ENCODE results near the gene RHBDL3.

The RHBDL3 gene

DNA sequence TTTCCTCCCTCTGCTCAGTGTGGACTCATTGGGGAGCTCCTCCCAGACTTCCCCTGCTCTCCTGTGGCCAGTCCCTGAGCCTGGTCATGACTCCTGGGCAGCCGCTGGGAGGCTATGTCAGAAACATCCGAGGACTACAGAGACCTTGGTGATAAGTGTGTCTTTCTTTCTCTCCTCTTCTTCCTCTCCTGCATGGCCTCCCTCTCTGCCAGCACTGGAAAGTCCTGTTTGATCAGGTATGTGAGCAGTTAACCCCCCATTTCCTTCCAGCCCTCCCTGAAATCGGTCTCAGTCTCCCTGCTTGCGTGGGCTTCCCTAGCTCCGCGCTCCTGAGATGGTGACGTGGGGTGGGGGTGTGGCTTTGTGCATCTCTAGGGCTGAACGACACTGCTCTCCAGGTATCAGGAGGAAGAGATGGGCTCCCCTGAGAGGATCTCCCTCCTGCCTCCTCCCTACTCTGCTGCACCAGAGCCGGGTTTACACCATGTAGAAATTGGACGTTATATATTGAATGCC is 2.1 kb downstream of the RHBDL3 start:
- no peak for DNase-seq

DNA sequence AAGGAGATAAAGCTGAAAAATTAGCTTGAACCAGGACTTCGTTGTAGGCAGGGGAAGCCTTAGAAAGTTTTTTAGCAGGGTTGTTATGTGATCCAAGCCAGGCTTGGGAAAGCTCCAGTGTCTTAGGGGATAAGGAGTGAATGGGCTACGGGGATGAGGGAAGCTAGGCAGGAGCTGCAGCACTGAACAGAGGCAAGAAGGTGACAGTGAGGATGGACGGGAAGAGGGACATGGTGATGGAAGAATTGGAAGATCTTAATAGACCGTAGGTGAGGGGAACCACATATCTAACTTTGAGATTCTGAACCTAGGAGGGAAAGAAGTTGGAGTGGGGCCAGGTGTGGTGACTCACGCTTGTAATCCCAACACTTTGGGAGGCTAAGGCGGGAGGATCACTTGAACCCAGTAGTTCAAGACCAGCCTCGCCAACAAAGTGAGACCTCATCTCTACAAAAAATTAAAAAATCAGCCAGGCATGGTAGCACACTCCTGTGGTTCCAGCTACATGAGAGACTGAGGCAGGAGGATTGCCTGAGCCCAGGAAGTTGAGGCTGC is 3.2 kb downstream of the RHBDL3 start:
- no peak for DNase-seq

DNA sequence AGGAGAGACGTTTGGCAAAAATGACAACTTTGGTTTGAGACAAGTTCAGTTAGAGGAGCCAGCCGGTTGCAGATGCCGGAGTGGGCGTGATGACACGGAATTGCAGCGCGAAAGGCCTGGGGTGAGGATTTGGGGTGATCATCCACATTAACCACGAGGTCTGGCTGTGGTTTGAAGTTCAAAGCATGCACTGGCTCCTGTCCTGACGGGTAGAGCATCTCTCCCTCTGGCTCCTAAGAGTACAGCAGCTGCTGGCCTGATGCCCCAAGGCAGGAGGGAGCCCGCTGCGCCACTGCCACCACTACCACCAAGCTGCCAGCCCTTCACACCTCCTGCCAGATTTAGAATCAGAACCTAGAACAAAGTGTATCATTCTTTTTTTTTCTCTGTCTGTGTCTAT is 3.7 kb downstream of the RHBDL3 start:
- no peak for DNase-seq

DNA sequence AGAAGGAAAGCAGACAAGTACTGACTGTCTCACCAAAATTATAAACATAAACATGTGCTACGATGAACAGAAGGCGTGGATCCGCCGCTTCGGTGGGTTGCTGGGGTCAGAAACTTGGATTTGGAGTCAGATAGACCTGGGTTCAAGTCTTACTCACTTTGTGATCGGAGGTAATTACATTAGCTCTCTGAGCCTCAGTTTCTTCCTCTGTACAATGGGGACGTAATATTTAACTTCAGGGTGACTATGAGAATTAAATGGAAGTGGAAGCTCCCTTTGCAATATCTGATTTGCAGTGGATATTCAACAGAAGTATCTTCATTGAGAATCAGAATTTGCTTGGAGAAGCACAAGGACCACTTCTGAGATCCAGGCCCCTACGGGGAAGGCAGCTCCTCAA is 6.2 kb downstream of the RHBDL3 start:
- DNase-seq: no peak

DNA sequence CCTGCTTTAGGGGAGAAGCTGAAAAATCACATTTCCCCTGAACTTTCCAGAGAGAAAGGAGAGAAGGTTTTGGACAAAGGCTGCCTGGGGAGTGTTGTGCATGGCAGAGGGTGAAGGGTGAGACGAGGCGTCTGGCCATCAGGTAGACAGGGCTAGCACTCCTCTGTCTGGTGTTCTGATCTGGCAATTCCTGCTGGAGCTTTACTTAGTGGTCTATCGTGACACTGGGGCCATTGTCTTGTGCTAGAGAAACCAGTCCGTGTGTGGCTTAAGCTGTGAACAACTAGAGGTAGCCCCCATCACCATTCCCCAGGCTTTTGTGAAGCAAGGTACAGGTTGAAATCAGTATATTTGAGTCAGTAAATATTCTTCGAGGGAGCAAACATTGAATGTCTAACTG is 8.5 kb downstream of the RHBDL3 start:
- DNase-seq: no peak

DNA sequence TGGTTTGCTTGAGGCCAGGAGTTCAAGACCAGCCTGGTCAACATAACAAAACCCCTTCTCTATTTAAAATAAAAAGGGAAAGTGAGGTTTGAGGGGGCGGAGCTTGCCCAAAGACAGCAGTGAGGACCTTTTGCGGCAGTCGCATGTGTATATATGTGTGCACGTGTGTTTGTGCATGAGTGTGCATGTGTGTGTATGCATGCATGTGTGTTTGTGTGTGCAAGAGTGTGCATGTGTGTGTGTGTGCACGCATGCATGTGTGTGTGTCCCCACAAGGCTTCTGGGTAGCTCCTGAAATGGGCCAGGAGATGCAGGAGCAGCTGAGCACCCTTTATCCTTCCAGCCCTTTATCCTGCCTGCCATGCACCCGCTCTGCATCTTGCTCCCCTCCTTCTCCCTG is 9.0 kb downstream of the RHBDL3 start:
- no peak for DNase-seq

DNA sequence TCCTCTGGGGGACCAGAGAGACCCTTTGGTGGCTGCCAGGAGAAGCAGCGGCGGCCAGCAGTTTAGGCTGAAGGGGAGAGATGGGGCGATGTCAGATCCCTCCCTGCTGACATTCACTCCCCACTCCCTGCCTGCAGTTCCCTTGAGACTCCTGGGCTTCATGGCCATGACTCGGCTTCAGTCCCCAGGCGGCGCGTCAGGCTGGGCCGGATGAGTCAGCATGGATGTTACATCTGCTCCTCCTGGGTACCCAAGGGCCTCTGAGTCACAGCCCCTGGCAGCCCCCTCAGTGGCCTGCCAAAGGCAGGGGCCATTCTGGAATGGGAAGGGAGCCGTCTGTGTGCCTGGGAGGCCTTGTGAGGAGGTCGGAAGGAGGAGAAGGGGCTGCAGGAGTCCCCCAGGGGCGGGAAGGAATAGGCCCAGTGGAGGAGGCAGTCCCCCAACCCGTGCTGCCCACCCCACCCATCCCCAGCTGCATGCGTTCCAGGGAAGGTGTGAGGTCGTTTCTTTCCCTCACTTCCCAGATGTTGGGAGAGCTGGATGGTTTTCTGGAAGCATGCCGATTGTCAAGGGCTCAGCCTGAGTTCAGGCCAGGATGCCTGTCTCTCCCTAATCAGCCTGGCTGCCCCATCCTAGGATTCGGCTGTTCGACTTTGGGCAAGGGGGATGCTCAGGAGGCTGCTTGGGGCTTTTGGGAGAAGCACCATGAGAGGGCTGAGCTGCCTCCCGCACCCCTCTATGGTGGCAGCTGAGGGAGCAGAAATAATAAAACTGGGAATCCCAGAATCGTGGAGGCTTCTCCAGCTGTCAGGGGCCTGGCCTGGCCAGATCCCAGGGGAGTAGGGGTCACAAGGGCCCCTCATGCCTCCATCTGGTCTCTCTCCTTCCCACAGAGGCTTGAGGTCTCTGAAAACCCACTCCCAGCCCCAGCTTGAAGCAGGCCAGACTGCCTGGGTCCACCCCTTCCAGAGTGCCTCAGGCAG is 9.7 kb downstream of the RHBDL3 start:
- no peak for DNase-seq

DNA sequence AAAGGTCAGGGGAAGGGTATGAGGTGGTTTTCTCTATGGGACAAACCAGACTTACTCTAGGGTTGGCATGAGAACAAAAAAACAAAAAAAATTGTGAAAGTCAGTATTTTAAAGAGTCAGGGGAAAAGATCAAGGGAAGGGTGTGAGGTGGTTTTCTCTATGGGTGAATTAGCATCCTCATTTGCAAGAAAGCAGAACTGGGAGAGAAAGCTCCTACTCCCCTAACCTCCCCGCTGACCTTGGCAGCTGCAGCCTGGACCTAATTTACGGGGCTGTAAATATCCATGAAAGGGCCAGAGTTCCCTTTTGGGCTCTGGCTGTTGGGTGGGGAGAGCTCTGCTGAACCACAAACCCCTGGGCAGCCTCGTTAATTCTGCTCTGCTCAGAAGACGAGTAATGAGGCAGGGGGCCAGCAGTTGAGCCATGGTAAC is 10.6 kb downstream of the RHBDL3 start:
- DNase-seq: no peak

DNA sequence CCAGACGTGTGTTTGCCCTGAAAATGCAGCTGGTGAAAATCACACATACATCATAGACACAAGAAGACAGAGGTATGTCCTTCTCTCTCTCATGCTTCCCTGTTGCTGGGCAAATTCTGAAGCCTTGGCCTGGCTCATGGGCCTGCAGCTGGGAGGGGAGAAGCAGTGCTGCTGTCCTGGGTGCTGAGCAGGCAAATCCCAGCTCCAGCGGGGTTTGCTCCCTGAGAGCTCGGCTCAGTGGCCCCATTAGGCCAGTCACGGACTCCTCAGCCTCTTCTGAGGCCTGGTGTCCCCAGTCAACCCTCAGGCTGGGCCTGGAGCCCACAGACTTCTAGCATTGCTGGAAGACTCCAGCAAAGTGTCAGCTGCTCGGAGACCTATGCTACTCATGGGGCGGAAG is 11.7 kb downstream of the RHBDL3 start:
- no peak for DNase-seq

DNA sequence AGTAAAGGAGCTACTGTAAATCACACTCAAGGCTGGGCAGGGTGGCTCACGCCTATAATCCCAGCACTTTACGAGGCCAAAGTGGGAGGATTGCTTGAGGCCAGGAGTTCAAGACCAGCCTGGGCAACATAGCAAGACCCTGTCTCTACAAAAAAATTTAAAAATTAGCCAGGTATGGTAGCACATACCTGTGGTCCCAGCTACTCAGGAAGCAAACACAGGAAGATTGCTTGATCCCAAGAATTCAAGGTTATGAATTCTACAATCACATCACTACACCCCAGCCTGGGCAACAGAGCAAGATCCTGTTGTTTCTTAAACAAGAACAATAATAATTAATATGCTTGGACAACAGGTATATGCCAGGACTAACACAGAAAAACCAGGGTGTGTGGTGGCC is 13.2 kb downstream of the RHBDL3 start:
- DNase-seq: no peak

DNA sequence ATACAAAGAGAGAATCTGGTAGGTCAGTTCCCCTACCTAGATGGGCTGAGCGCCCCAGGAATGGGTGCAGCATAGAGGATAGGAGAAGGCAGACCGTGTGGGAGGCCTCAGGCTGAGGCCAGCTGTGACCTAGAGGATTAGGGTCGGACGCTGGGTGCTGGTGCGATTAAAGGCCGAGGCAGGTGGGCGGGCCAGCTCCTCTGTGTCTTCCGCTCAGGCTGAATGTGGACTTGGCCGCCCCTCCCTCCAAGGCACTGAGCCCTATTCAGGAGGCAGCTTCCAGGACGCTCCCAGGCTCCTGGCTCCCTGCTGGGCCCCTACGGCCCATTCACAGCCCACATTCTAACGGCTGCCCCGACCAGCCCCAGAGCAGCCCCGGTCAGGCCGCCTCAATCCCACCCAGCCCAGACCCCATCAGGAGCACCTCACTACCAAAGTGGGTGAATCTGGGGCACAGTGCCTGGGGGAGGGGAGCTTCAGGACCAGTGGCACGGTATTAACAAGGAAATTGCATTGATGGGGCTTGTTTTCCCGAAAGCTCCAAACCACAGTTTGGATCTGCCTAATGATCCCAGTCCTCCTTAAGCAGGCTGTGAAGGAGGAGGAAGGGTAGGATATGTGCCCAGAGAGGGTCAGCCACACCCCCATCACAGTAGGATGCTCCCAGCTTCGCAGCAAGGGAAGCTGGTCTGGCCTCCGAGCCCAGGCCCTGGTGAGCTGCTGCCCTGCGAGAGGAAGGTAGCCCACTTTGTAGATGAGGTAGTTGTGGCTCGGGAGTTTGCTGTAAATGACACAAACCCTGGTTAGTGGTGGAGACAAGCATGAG is 14.5 kb downstream of the RHBDL3 start:
- DNase-seq: peak; percentile 26

DNA sequence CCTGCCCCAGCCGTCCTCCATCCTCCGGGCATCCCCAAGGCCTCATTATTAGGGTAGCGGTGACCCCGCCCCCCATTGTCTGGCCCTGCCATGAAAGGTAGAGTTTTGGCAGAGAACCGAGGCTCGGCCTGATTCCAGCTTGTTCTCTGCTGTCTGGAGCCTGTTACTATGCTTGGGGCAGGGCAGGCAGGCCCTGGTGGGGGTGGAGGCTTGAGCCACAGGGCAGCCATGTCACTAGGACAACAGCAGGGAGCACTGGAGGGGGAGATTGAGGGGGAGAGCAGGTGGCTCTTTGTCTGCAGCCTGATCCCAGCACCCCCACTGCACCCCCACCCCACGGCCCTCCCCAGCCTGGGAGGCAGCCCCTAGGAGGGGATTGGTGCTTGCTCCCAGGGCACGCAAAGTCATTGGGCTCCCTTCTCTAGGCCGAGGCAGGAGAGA is 15.4 kb downstream of the RHBDL3 start:
- peak; percentile 95 for DNase-seq

DNA sequence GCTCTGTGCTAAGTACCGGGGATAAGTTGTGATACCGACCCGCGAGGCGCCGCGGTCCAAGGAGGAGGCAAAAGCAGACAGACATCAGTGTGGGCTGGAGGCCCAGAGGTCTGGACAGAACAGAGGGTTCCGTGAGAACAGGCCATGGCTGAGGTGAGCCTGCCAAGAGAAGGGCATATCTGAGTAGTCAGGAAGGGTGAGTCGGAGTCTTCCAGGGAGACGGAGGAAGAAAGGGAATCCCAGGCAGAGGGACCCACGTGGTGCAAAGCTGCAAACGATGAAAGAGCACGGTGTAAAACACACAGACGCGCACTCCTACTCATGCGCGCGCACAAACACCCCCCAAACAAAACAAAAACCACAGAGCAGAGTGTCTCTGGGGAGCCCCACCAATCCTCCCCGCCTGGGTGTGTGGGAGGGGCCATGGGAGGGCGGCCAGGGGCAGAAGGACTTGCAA is 18.1 kb downstream of the RHBDL3 start:
- DNase-seq: no peak

DNA sequence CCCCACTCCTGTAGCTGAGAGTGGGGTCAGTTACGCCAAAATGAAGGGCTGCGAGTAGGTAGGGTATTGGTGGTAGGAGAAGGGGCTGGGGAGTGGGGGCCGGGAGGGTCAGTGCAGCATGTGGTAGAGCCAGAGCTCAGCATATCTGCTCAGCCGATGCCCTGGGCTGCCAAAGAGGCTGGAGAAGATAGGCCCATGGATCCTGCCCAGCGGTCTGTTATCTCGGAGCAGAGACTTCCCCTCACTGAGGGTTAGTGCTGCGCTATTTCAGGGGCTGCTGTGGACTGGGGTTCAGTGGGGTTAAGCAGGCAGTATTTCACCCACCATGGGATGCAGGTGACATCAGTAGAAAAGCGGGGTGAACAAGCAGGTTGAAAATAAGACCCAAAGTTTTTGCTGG is 19.7 kb downstream of the RHBDL3 start:
- DNase-seq: no peak

DNA sequence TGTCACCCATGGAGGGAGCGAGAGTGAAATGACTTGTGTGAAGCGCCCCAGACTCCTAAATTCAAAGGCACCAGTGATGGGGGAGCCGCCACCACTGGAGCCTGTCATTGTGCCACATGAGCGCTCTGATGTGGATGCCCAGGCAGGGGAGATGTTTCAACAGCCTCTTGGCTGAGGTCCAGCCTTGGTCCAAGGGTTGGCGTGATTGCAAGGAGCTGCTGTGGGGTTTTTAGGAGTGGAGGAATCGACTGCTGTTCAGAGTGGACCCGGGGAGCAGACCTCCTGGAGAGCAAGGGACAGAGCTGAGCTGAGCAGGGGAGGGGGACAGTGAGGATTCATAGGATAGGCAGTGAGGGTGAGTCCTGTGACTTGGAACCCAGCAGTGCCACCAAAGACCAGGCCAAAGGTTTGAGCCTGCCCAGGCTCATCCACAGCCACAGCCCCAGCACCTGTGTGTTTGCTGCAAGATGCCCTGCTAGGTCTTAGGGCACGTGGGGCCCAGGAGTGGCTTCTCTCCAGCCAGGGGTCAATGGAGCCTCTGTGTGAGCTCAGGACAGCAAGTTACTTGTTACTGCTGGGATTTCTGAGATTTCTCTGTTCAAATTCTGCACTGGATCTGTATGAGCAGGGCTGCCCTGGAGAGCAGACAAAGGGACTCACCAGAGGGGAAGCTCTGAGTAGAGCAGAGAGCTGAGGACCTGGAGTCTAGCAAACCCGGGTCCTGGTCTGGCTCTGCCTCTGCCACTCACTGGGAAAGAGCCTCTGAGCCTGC is 20.3 kb downstream of the RHBDL3 start:
- DNase-seq: no peak

DNA sequence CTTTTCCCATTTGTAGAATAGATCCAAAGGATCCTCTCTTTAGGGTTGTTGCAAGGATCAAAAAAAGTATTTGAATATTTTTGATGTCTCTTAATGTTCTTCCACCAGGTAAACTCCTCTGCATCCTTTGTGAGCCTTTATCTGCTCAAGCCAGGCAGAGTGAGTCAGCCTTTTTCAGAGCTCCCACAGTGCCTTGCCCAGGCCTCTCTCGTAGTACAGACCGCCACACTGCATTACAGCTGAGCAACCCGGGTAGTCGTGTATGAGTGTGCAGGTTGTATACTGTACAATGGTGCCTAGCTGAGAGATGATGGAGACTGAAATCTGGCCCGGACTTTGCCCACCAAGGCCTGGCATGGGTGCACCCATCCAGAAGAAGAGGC is 20.9 kb downstream of the RHBDL3 start:
- DNase-seq: no peak

DNA sequence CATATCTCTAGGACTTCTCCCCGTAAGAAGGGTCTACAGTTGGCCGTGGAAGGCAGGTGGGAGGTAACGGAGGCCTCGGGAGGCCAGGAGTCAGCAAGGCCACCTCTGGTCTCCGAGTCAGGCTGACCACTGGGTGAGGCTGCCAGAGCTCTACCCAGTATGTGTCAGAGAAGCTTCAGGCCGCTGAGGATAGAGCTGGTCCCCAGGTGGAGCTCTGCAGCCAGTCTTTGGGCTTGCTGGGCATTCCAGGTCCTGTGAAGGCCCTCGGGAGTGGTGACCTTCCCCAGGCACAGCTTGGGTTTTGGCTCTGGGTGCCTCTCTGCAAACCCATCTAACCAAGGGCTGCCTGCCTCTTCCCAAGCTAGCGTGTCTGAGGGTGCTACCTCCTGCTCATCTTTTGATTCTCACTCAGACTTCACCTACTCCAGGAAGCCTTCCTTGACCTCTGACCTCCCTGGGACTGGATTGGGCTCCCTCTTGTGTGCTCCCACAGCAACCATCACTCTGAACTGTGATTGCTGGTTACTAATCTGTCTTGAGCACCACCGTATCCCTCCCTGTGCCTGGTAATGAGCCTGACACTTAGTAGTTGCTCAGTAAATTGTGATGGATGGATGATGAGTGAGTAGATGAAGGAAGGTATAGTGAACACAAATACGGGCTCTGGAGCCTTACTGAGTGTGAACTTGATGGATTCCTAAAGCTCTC is 22.3 kb downstream of the RHBDL3 start:
- no peak for DNase-seq

DNA sequence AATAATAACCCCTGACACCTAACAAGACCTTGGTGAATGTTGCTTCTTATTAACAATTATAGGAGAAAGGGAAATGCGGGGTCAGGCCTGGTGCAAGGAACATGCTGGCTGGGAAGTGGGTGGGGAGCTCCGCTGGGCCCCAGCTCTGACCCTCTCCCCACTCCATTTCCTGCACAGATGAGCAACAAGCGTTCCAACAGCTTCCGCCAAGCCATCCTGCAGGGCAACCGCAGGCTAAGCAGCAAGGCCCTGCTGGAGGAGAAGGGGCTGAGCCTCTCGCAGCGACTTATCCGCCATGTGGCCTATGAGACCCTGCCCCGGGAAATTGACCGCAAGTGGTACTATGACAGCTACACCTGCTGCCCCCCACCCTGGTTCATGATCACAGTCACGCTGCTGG is 23.0 kb downstream of the RHBDL3 start:
- no peak for DNase-seq

DNA sequence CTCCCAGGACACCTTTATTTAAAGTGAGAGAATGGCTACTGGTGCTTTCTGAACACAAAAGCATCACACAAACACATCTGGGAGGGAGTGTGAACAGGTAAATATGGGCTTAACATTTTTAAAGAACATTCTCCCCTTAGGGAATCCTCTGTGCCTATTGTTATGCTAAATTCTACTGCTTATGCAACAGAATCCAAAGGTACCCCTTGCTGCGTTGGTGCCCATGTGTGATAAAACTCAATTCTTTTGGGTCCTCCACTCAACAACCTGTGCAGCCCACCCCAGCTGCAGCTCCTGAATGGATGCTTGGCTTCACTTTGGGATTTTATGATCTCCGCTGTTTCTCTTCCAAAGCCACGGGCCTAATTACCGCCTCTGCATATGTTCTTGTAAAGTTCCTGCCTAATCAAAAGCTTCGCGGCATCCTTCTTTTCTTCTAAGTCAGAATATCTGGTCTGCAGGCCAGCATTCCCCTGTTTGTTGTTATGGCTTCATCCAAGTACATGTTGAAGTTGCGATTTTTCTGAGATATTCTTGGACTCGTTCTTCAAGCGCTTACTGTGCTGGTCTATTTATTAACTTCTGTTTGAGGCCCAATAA is 23.9 kb downstream of the RHBDL3 start:
- no peak for DNase-seq

DNA sequence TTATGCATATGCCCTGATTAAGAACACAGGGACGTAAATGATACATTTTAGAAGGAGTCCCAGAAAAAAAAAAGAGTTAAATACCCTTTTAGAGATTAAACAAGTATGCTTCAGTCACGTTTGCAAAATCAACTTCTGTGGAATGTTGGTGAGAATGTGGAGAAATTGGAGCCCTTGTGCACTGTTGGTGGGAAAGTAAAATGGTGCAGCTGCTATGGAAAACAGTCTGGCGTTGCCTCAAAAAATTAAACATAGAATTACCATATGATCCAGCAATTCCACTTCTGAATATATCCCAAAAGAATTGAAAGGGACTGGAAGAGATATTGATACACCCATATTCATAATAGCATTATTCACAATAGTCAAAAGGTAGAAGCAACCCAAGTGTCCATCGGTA is 26.5 kb downstream of the RHBDL3 start:
- no peak for DNase-seq

DNA sequence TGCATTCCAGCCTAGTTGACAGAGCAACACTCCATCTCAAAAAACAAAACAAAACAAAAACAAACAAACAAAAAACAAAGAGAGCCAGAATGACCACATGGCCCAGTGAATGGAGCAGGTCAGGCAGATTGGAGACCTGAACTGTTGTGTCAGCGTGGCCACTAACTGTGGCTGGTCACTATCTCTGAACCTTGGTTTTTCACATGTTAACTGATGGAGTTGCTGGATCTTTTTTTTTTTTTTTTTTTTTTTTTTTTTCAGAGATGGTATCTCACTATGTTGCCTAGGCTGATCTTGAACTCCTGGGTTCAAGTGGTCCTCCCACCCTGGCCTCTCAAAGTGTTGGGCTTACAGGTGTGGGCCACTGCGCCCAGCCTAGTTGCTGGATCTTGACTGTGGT is 31.8 kb downstream of the RHBDL3 start:
- no peak for DNase-seq
